Naive thymus-derived CD4-positive, alpha-beta T cell (primary cell): ENCODE results near the gene THSD4. TPM values are rescaled to one million over a fixed set of nuclear protein-coding genes. Genes with fewer than 3 reads are reported as not detected.

Experiments used
- ATAC-seq: fragments of 150-1000 bp; cut with Tn5 transposase; 2 replicates; pipeline ENCODE4 v1.10.0; 2021; ENCODE audit warnings: mild to moderate bottlenecking, moderate library complexity
- CTCF ChIA-PET: fragments of 350-600 bp; sonication (Branson Sonifier 250); formaldehyde crosslinking; loops from one replicate; lab custom pipeline; 2021; ENCODE audit warnings: antibody characterized with exemption; lab: Charles Lee
- POLR2A ChIA-PET: fragments of 350-600 bp; sonication (Branson Sonifier 250); formaldehyde crosslinking; loops from one replicate; lab custom pipeline; 2021; ENCODE audit warnings: antibody characterized with exemption, inconsistent platforms; lab: Charles Lee
- DNase-seq, 9 donors: peaks; one replicate each; pipeline versions ENCODE4 v3.0.0 to v3.0.0-alpha.2; 2020 to 2022; ENCODE audit warnings: mixed read lengths in 1 of 9
- H3K27ac ChIP-seq: one replicate; pipeline ENCODE4 v1.7.0; 2013; ENCODE audit warnings: mild to moderate bottlenecking, low read depth, low read length, moderate library complexity
- H3K27me3 ChIP-seq, 2 donors: one replicate each; pipeline ENCODE4 v1.7.0; 2013; ENCODE audit warnings: low read length in 2 of 2, mild to moderate bottlenecking in 2 of 2, moderate library complexity in 2 of 2; ENCODE audit not compliant: control insufficient read depth in 2 of 2, insufficient read depth in 2 of 2
- H3K36me3 ChIP-seq, 3 experiments: 1 replicate in 2 of 3; 2 replicates in 1 of 3; pipeline ENCODE4 v1.7.0; 2013; ENCODE audit warnings: low read length in 3 of 3, mild to moderate bottlenecking in 3 of 3, moderate library complexity in 1 of 3; ENCODE audit not compliant: insufficient read depth in 3 of 3, control insufficient read depth in 2 of 3
- H3K4me1 ChIP-seq, 2 donors: one replicate each; pipeline ENCODE4 v1.7.0; 2013; ENCODE audit warnings: low read length in 2 of 2, mild to moderate bottlenecking in 2 of 2, moderate library complexity in 1 of 2; ENCODE audit not compliant: control insufficient read depth in 2 of 2, insufficient read depth in 2 of 2
- H3K4me3 ChIP-seq: 2 replicates; pipeline ENCODE4 v1.7.0; 2013; ENCODE audit warnings: mild to moderate bottlenecking, low read length
- H3K9me3 ChIP-seq, 3 experiments: 1 replicate in 2 of 3; 2 replicates in 1 of 3; pipeline ENCODE4 v1.7.0; 2013; ENCODE audit warnings: low read length in 3 of 3; ENCODE audit not compliant: control insufficient read depth in 2 of 3
- H3K27ac Mint-ChIP-seq, 9 donors: one replicate each; pipeline ENCODE4 v1.8.0; 2020 to 2022; ENCODE audit warnings: mixed read lengths in 9 of 9, mild to moderate bottlenecking in 8 of 9, moderate library complexity in 5 of 9, inconsistent platforms in 2 of 9
- H3K27me3 Mint-ChIP-seq, 5 donors: one replicate each; pipeline ENCODE4 v1.8.0; 2021 to 2022; ENCODE audit warnings: mixed read lengths in 5 of 5, mild to moderate bottlenecking in 1 of 5
- H3K36me3 Mint-ChIP-seq, 5 donors: one replicate each; pipeline ENCODE4 v1.8.0; 2020 to 2022; ENCODE audit warnings: mixed read lengths in 5 of 5, mild to moderate bottlenecking in 3 of 5, inconsistent platforms in 1 of 5
- H3K4me1 Mint-ChIP-seq, 7 donors: one replicate each; pipeline ENCODE4 v1.8.0; 2020 to 2022; ENCODE audit warnings: mixed read lengths in 7 of 7, mild to moderate bottlenecking in 3 of 7, inconsistent platforms in 1 of 7
- H3K4me3 Mint-ChIP-seq, 10 donors: one replicate each; pipeline ENCODE4 v1.8.0; 2020 to 2022; ENCODE audit warnings: mild to moderate bottlenecking in 10 of 10, mixed read lengths in 10 of 10, moderate library complexity in 6 of 10, inconsistent platforms in 2 of 10
- H3K9me3 Mint-ChIP-seq, 11 donors: one replicate each; pipeline ENCODE4 v1.8.0; 2020 to 2022; ENCODE audit warnings: mixed read lengths in 11 of 11, mild to moderate bottlenecking in 4 of 11, inconsistent platforms in 1 of 11, moderate library complexity in 1 of 11
- intact Hi-C, 2 donors: fragments of 100-400 bp; cut with micrococcal nuclease; formaldehyde crosslinking; loops; one replicate each; pipeline ENCODE4 v1.15.1; 2023
- polyA plus RNA-seq, 2 donors: library from polyadenylated mRNA; unstranded; fragments of 300-500 nt; fragmentation: Illumina TruSeq; gene quantifications; one replicate each; pipeline ENCODE4 v1.2.3, GENCODE V29; 2021
- total RNA-seq, 6 experiments: library from RNA in 5 of 6; stranded (reverse) in 5 of 6; gene quantifications; 1 replicate in 5 of 6; 2 replicates in 1 of 6; pipeline ENCODE4 v1.2.3 and lab custom pipeline; 2021 to 2026

The THSD4 gene
- total and polyA plus RNA-seq, 7 experiments from 2014 or later, result not detected

- Mint-ChIP-seq H3K4me1 (no peaks in the 10 kb centered on the region), H3K9me3 (peaks cover 0 to 2% (median 0%) of the 10 kb centered on the region in 11 donors), H3K27me3 (peaks cover 4 to 10% (median 7%) of the 10 kb centered on the region in 5 donors), H3K4me3 (no peak overlapping the region), H3K36me3 (no peaks in the 10 kb centered on the region), H3K27ac (no peak overlapping the region)
- ATAC-seq, result no peak
- H3K4me1 ChIP-seq, result no peaks in the 10 kb centered on the region
- no peaks in the 10 kb centered on the region for H3K9me3 ChIP-seq
- no peaks in the 10 kb centered on the region for H3K36me3 ChIP-seq
- no peak overlapping the region for H3K27ac ChIP-seq
- no peak overlapping the region for H3K4me3 ChIP-seq
- intact Hi-C loops, result no loop called here
- ChIA-PET POLR2A (no interaction called here), CTCF (no interaction called here)
- peaks cover 0 to 4% of the 10 kb centered on the region in 2 donors for H3K27me3 ChIP-seq
- no peak for DNase-seq
Measured at GRCh38 chr15:71654042-71654719, 538.9 kb downstream of the THSD4 start.

DNA sequence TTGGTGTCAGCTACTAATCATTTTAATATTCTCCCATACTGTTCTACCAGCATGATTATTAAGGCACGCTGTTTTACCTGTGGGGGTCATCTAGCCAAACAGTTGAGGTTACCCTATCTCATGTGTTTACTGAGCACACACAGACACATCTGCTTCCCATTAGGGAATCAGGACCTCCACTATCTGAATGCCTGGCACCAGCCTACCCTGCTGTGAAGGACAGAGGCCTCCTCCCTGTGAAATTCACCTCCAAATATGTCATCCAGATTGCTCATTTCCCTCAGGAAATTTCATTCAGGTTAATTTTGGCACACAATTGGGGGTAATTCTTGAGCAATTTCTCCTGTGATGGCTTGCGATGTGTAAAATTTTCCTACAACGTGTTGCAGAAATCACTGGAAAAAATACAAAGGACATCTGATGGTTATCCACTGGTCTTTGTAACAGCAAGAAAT lies 539.5 kb downstream of the THSD4 start:
- ATAC-seq (no peak), DNase-seq (no peak)
- no peak overlapping the region for H3K27ac ChIP-seq
- H3K36me3 ChIP-seq, result no peaks in the 10 kb centered on the region
- no peaks in the 10 kb centered on the region for H3K9me3 Mint-ChIP-seq
- H3K27ac Mint-ChIP-seq, result no peak overlapping the region
- ChIA-PET POLR2A (no interaction called here), CTCF (no interaction called here)
- H3K4me1 Mint-ChIP-seq, result no peaks in the 10 kb centered on the region
- intact Hi-C loops, result no loop called here
- no peak overlapping the region for H3K4me3 Mint-ChIP-seq
- no peaks in the 10 kb centered on the region for H3K36me3 Mint-ChIP-seq
- H3K4me3 ChIP-seq, result no peak overlapping the region
- no peaks in the 10 kb centered on the region for H3K4me1 ChIP-seq
- H3K27me3 Mint-ChIP-seq, result peaks cover under 1 to 10% (median 5%) of the 10 kb centered on the region in 5 donors
- peaks cover 0 to 4% of the 10 kb centered on the region in 2 donors for H3K27me3 ChIP-seq
- no peaks in the 10 kb centered on the region for H3K9me3 ChIP-seq

- intact Hi-C loops, result no loop called here
- Mint-ChIP-seq H3K27ac (no peak overlapping the region), H3K4me1 (no peaks in the 10 kb centered on the region), H3K36me3 (no peaks in the 10 kb centered on the region), H3K9me3 (no peaks in the 10 kb centered on the region), H3K27me3 (peaks cover 5 to 15% (median 5%) of the 10 kb centered on the region in 5 donors), H3K4me3 (no peak overlapping the region)
- Histone ChIP-seq H3K9me3 (no peaks in the 10 kb centered on the region), H3K4me3 (no peak overlapping the region), H3K4me1 (no peaks in the 10 kb centered on the region), H3K36me3 (no peaks in the 10 kb centered on the region), H3K27ac (no peak overlapping the region), H3K27me3 (no peaks in the 10 kb centered on the region)
- POLR2A ChIA-PET, result no interaction called here
- CTCF ChIA-PET, result no interaction called here
- DNase-seq, result no peak
- no peak for ATAC-seq
Measured at GRCh38 chr15:71656425-71656824, 541.2 kb downstream of the THSD4 start.

DNA sequence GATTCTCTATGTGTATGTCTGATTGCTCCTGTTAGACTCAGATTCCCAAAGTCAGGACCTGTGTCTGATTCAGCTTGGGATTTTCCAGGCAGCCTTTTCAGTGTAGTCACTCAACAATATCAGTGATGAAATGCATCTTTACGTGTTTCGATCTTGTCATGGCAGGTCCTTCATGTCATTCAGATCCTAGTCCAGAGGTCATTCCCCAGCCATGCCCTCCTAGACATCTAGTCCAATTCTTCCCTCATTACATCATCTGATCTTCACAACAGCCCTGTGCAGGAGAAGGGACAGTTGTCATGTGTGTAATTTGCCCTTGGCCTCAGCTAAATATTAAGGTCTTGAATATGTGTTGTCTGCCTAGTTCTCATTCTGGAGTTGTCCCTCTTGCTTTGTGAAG lies 541.9 kb downstream of the THSD4 start:
- H3K36me3 Mint-ChIP-seq, result no peaks in the 10 kb centered on the region
- Histone ChIP-seq H3K9me3 (no peaks in the 10 kb centered on the region), H3K4me3 (no peak overlapping the region), H3K36me3 (no peaks in the 10 kb centered on the region), H3K27ac (no peak overlapping the region), H3K27me3 (no peaks in the 10 kb centered on the region), H3K4me1 (no peaks in the 10 kb centered on the region)
- ATAC-seq (no peak), DNase-seq (no peak)
- H3K27me3 Mint-ChIP-seq, result peaks cover 5 to 15% (median 5%) of the 10 kb centered on the region in 5 donors
- ChIA-PET CTCF (no interaction called here), POLR2A (no interaction called here)
- H3K4me1 Mint-ChIP-seq, result no peaks in the 10 kb centered on the region
- no peak overlapping the region for H3K27ac Mint-ChIP-seq
- intact Hi-C loops, result no loop called here
- H3K9me3 Mint-ChIP-seq, result no peaks in the 10 kb centered on the region
- H3K4me3 Mint-ChIP-seq, result no peak overlapping the region

GRCh38 chr15:71658036-71658435 lies 542.8 kb downstream of the THSD4 start:
- H3K27ac ChIP-seq, result no peak overlapping the region
- H3K4me1 ChIP-seq, result no peaks in the 10 kb centered on the region
- CTCF ChIA-PET, result no interaction called here
- Mint-ChIP-seq H3K4me1 (no peaks in the 10 kb centered on the region), H3K27me3 (peaks cover 5 to 16% (median 11%) of the 10 kb centered on the region in 5 donors), H3K4me3 (no peak overlapping the region), H3K27ac (no peak overlapping the region), H3K36me3 (no peaks in the 10 kb centered on the region), H3K9me3 (no peaks in the 10 kb centered on the region)
- POLR2A ChIA-PET, result no interaction called here
- DNase-seq (no peak), ATAC-seq (no peak)
- no peak overlapping the region for H3K4me3 ChIP-seq
- H3K27me3 ChIP-seq, result no peaks in the 10 kb centered on the region
- intact Hi-C loops, result no loop called here
- no peaks in the 10 kb centered on the region for H3K9me3 ChIP-seq
- H3K36me3 ChIP-seq, result no peaks in the 10 kb centered on the region

GRCh38 chr15:71658827-71659729 lies 543.8 kb downstream of the THSD4 start:
- Mint-ChIP-seq H3K9me3 (no peaks in the 10 kb centered on the region), H3K36me3 (no peaks in the 10 kb centered on the region), H3K27ac (no peak overlapping the region), H3K4me3 (no peak overlapping the region), H3K27me3 (peaks cover 5 to 18% (median 10%) of the 10 kb centered on the region in 5 donors), H3K4me1 (no peaks in the 10 kb centered on the region)
- Histone ChIP-seq H3K4me1 (no peaks in the 10 kb centered on the region), H3K27me3 (no peaks in the 10 kb centered on the region), H3K27ac (no peak overlapping the region), H3K36me3 (no peaks in the 10 kb centered on the region), H3K4me3 (no peak overlapping the region), H3K9me3 (no peaks in the 10 kb centered on the region)
- DNase-seq (no peak), ATAC-seq (no peak)
- intact Hi-C loops, result no loop called here
- POLR2A ChIA-PET, result no interaction called here
- CTCF ChIA-PET, result no interaction called here
